Calu3 (cell line): ENCODE measurements around the gene GDI2. TPM values are rescaled to one million over a fixed set of nuclear protein-coding genes. Genes with fewer than 3 reads are reported as not detected.

Experiments
- BruUV-seq: library from RNA; stranded (reverse); fragments of 400-500 nt; replicated peaks from 2 replicates; lab custom pipeline; 2021; lab: Mats Ljungman, UMichigan
- CTCF ChIA-PET: fragments of 300-600 bp; sonication (Branson Sonifier 250); formaldehyde crosslinking; loops from one replicate; lab custom pipeline; 2022; ENCODE audit warnings: antibody characterized with exemption; lab: Charles Lee
- DNase-seq: peaks from one replicate; pipeline ENCODE4 v3.0.0; 2022
- H3K27ac Mint-ChIP-seq: one replicate; pipeline ENCODE4 v1.8.0; 2022; ENCODE audit warnings: mixed read lengths; ENCODE audit not compliant: unreplicated experiment
- H3K27me3 Mint-ChIP-seq: one replicate; pipeline ENCODE4 v1.8.0; 2022; ENCODE audit warnings: mixed read lengths; ENCODE audit not compliant: unreplicated experiment
- H3K36me3 Mint-ChIP-seq: one replicate; pipeline ENCODE4 v1.8.0; 2022; ENCODE audit warnings: mild to moderate bottlenecking, moderate library complexity, mixed read lengths; ENCODE audit not compliant: insufficient read depth, unreplicated experiment
- H3K4me1 Mint-ChIP-seq: one replicate; pipeline ENCODE4 v1.8.0; 2022; ENCODE audit warnings: mild to moderate bottlenecking, low read depth, mixed read lengths; ENCODE audit not compliant: unreplicated experiment
- H3K4me3 Mint-ChIP-seq: one replicate; pipeline ENCODE4 v1.8.0; 2022; ENCODE audit warnings: mild to moderate bottlenecking, low read depth, moderate library complexity, mixed read lengths; ENCODE audit not compliant: unreplicated experiment
- H3K9me3 Mint-ChIP-seq: one replicate; pipeline ENCODE4 v1.8.0; 2022; ENCODE audit warnings: low read depth, mixed read lengths; ENCODE audit not compliant: unreplicated experiment
- CTCF ChIP-seq: fragments of 200-600 bp; IDR thresholded peaks from one replicate; pipeline ENCODE4 v1.8.0; 2022; ENCODE audit warnings: antibody characterized with exemption; ENCODE audit not compliant: unreplicated experiment
- intact Hi-C: fragments of 100-400 bp; cut with micrococcal nuclease; formaldehyde crosslinking; loops from one replicate; pipeline ENCODE4 v1.10.0; 2022; ENCODE audit not compliant: unreplicated experiment
- total RNA-seq: library from RNA; stranded (reverse); gene quantifications from 2 replicates; pipeline ENCODE4 v1.2.3, GENCODE V29; 2022

Gene GDI2
- total RNA-seq, 1 experiment from 2014 or later = 215 TPM

- intact Hi-C loops = no loop called here
Observed at GRCh38 chr10:5794236-5794635, 19.0 kb downstream of the GDI2 start.

GRCh38 chr10:5789626-5790025, 23.6 kb downstream of the GDI2 start:
- Mint-ChIP-seq H3K4me1 (peaks cover 8% of the 10 kb centered on the region), H3K9me3 (no peaks in the 10 kb centered on the region), H3K27ac (no peak overlapping the region), H3K36me3 (peaks cover 67% of the 10 kb centered on the region), H3K27me3 (no peaks in the 10 kb centered on the region), H3K4me3 (no peak overlapping the region)
- TF ChIP-seq CTCF = no peak
- BruUV-seq = no TSS peak
- intact Hi-C loops = no loop called here
- DNase-seq = no peak
- CTCF ChIA-PET = no interaction called here

More at GRCh38 chr10:5794236-5794635, 19.0 kb downstream of the GDI2 start:
- peaks cover 53% of the 10 kb centered on the region for H3K36me3 Mint-ChIP-seq
- H3K27me3 Mint-ChIP-seq = no peaks in the 10 kb centered on the region
- no TSS peak for BruUV-seq
- DNase-seq = no peak
- H3K4me1 Mint-ChIP-seq = no peaks in the 10 kb centered on the region
- H3K9me3 Mint-ChIP-seq = no peaks in the 10 kb centered on the region
- CTCF ChIA-PET = no interaction called here
- no peak for TF ChIP-seq CTCF
- H3K27ac Mint-ChIP-seq = no peak overlapping the region
- H3K4me3 Mint-ChIP-seq = no peak overlapping the region

- H3K36me3 Mint-ChIP-seq = peaks cover 73% of the 10 kb centered on the region
Observed at GRCh38 chr10:5788969-5789368, 24.3 kb downstream of the GDI2 start.

GRCh38 chr10:5783300-5783699, 29.9 kb downstream of the GDI2 start:
- Mint-ChIP-seq H3K27ac (no peak overlapping the region), H3K4me3 (no peak overlapping the region), H3K4me1 (peaks cover 8% of the 10 kb centered on the region), H3K36me3 (peaks cover 84% of the 10 kb centered on the region), H3K9me3 (no peaks in the 10 kb centered on the region), H3K27me3 (no peaks in the 10 kb centered on the region)
- DNase-seq = no peak
- CTCF ChIA-PET = interaction anchor here (0.6 kb wide), 1 partner anchor 9 kb away, joined by 5 read pairs; no protein-coding TSS in a partner anchor
- BruUV-seq = no TSS peak
- TF ChIP-seq CTCF = no peak
- intact Hi-C loops = no loop called here

More at GRCh38 chr10:5788969-5789368, 24.3 kb downstream of the GDI2 start:
- Mint-ChIP-seq H3K27me3 (no peaks in the 10 kb centered on the region), H3K4me1 (peaks cover 8% of the 10 kb centered on the region), H3K9me3 (no peaks in the 10 kb centered on the region), H3K27ac (no peak overlapping the region), H3K4me3 (no peak overlapping the region)
- CTCF ChIA-PET = no interaction called here
- DNase-seq = no peak
- TF ChIP-seq CTCF = no peak
- intact Hi-C loops = no loop called here
- no TSS peak for BruUV-seq
